Uterus (tissue), 4 donors: Measurements from ENCODE around the gene MAFB. TPM values are rescaled to one million over a fixed set of nuclear protein-coding genes. Genes with fewer than 3 reads are reported as not detected.

Source experiments
- DNase-seq, 2 donors: peaks; one replicate each; pipeline ENCODE4 v3.0.0-alpha.2; 2019 to 2020
- H3K27ac ChIP-seq, 2 donors: fragments of 200-600 bp; sonication (generic); 1 replicate in 1 of 2; 2 replicates in 1 of 2; pipeline ENCODE4 v1.5.1; 2016 to 2018
- H3K27me3 ChIP-seq, 2 donors: fragments of 200-600 bp; sonication (generic); one replicate each; pipeline ENCODE4 v1.5.1; 2018 to 2019; ENCODE audit warnings: control low read depth in 1 of 2
- H3K36me3 ChIP-seq, 2 donors: fragments of 200-600 bp; sonication (generic); one replicate each; pipeline ENCODE4 v1.5.1; 2019; ENCODE audit warnings: control low read depth in 1 of 2
- H3K4me1 ChIP-seq, 2 donors: fragments of 200-600 bp; sonication (generic); one replicate each; pipeline ENCODE4 v1.5.1; 2018 to 2019; ENCODE audit warnings: control low read depth in 1 of 2
- H3K4me3 ChIP-seq, 2 donors: fragments of 200-600 bp; sonication (generic); 1 replicate in 1 of 2; 2 replicates in 1 of 2; pipeline ENCODE4 v1.5.1; 2018 to 2019; ENCODE audit warnings: mild to moderate bottlenecking in 1 of 2
- H3K9me3 ChIP-seq, 2 donors: fragments of 200-600 bp; sonication (generic); one replicate each; pipeline ENCODE4 v1.5.1; 2019; ENCODE audit warnings: control low read depth in 1 of 2
- POLR2A ChIP-seq, 2 donors: fragments of 450-650 bp; IDR thresholded peaks; one replicate each; pipeline ENCODE4 v1.6.1; 2016; ENCODE audit warnings: antibody characterized with exemption in 2 of 2, mild to moderate bottlenecking in 1 of 2, moderate library complexity in 1 of 2
- intact Hi-C: fragments of 100-400 bp; cut with DNase I; formaldehyde crosslinking; loops from one replicate; pipeline ENCODE4 v1.15.1; 2023; ENCODE audit warnings: low total_unique reads
- total RNA-seq, 4 donors: library from RNA; depleted of rRNA in 3 of 4; stranded (reverse); fragments of >200 nt in 3 of 4; gene quantifications; one replicate each; pipeline versions ENCODE4 v1.1.0 to v1.2.4, GENCODE V29; 2014 to 2023
- TF ChIP-seq, protein P1 (sequence below), 4 experiments: fragments of 200-600 bp in 2 of 4; fragments of 450-650 bp in 2 of 4; sonication (generic) in 2 of 4; IDR thresholded peaks; one replicate each; pipeline ENCODE4 v1.5.1; 2016 to 2019; ENCODE audit warnings: antibody characterized with exemption in 4 of 4, mild to moderate bottlenecking in 2 of 4, moderate library complexity in 1 of 4
- donor health status: DM: yes; HTN: yes; CAD: no.

MAFB gene
- total RNA-seq, 4 donors from 2014 or later = 10.0 to 38.2 (median 19.0) TPM

DNA sequence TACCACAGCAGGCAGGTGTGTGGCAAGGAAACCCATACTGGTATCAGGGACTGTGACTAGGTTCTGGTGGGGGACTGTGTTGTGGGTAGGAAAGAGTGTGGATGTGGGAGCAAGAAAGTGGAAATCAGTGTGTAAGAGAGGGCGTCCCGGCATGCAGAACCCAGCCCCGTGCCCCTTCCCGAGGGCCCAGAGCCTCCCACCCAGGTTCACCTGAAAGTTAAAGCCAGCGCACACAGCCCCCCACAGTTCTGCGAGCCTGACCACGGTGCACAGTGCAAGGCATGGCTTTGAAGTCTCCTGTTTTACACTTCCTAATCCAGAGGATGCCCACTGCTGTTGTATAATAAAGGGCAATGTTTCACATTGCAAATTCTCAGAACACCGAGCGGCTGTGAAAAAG lies 22.7 kb downstream of the MAFB start:
- TF ChIP-seq, protein P1, sequence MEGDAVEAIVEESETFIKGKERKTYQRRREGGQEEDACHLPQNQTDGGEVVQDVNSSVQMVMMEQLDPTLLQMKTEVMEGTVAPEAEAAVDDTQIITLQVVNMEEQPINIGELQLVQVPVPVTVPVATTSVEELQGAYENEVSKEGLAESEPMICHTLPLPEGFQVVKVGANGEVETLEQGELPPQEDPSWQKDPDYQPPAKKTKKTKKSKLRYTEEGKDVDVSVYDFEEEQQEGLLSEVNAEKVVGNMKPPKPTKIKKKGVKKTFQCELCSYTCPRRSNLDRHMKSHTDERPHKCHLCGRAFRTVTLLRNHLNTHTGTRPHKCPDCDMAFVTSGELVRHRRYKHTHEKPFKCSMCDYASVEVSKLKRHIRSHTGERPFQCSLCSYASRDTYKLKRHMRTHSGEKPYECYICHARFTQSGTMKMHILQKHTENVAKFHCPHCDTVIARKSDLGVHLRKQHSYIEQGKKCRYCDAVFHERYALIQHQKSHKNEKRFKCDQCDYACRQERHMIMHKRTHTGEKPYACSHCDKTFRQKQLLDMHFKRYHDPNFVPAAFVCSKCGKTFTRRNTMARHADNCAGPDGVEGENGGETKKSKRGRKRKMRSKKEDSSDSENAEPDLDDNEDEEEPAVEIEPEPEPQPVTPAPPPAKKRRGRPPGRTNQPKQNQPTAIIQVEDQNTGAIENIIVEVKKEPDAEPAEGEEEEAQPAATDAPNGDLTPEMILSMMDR (IDR thresholded peaks at IDR 0.05) = no peak
- TF ChIP-seq POLR2A (IDR thresholded peaks at IDR 0.05) = no peak
- Histone ChIP-seq H3K9me3 (no peaks in the 10 kb centered on the region), H3K27me3 (no peaks in the 10 kb centered on the region), H3K4me3 (no peak overlapping the region), H3K27ac (no peak overlapping the region), H3K4me1 (no peaks in the 10 kb centered on the region), H3K36me3 (no peaks in the 10 kb centered on the region)
- DNase-seq = no peak
- intact Hi-C loops = no loop called here

DNA sequence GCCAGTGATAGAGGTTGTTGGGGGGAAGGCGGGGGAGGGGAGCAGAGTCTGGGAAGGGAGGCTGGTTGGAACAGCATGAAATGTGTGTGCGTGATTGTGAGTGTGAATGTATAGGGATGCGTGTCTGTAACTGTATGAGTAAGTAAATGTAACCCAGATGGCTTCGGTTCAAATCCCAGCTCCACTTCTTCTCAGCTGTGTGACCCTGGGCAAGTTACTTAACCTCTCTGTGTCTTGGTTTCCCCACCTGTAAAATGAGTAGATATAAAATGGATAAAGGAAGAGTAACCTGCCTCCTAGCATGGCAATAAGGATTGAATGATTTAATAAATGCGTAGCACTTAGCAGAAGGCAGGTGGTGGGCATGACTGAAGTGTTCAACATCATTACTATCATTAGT lies 24.1 kb downstream of the MAFB start:
- Histone ChIP-seq H3K27me3 (no peaks in the 10 kb centered on the region), H3K9me3 (no peaks in the 10 kb centered on the region), H3K36me3 (no peaks in the 10 kb centered on the region), H3K27ac (no peak overlapping the region), H3K4me1 (no peaks in the 10 kb centered on the region), H3K4me3 (no peak overlapping the region)
- no peak for TF ChIP-seq POLR2A (IDR thresholded peaks at IDR 0.05)
- TF ChIP-seq, protein P1 (IDR thresholded peaks at IDR 0.05) = no peak
- DNase-seq = no peak
- intact Hi-C loops = no loop called here

GRCh38 chr20:40663991-40664880 lies 24.8 kb downstream of the MAFB start:
- no peak for TF ChIP-seq POLR2A (IDR thresholded peaks at IDR 0.05)
- TF ChIP-seq, protein P1 (IDR thresholded peaks at IDR 0.05) = no peak
- intact Hi-C loops = no loop called here

GRCh38 chr20:40663304-40663790 lies 25.7 kb downstream of the MAFB start:
- no peak overlapping the region for H3K27ac ChIP-seq
- no peaks in the 10 kb centered on the region for H3K27me3 ChIP-seq
- H3K4me1 ChIP-seq = no peaks in the 10 kb centered on the region
- intact Hi-C loops = no loop called here
- DNase-seq = no peak
- no peak overlapping the region for H3K4me3 ChIP-seq
- H3K9me3 ChIP-seq = no peaks in the 10 kb centered on the region
- no peaks in the 10 kb centered on the region for H3K36me3 ChIP-seq
- no peak for TF ChIP-seq POLR2A (IDR thresholded peaks at IDR 0.05)
- TF ChIP-seq, protein P1 (IDR thresholded peaks at IDR 0.05) = no peak

More at GRCh38 chr20:40663991-40664880, 24.8 kb downstream of the MAFB start:
- Histone ChIP-seq H3K4me3 (no peak overlapping the region), H3K36me3 (no peaks in the 10 kb centered on the region), H3K27ac (no peak overlapping the region), H3K4me1 (no peaks in the 10 kb centered on the region), H3K9me3 (no peaks in the 10 kb centered on the region), H3K27me3 (no peaks in the 10 kb centered on the region)
- no peak for DNase-seq

DNA sequence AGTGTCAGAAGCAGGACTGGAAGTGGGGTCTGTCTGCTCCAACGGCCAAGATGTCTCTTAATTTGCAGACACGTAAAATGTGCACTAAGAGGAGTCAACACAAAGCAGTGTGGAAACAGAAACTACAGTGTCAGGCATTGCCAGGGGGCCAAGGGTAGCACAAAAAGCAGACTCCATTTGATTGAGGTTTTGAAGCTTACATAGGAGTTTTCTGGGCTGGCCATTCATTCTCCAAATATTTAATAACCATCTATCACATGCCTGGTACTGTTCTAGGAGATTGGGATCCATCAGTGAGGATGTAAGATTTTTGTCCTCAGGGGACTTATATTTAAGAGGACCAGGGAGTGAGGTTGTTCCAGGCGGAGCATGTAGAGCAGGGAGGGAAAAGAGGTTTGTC lies 29.5 kb downstream of the MAFB start:
- TF ChIP-seq POLR2A (IDR thresholded peaks at IDR 0.05) = no peak
- TF ChIP-seq, protein P1 (IDR thresholded peaks at IDR 0.05) = no peak
- Histone ChIP-seq H3K4me3 (no peak overlapping the region), H3K36me3 (no peaks in the 10 kb centered on the region), H3K27me3 (no peaks in the 10 kb centered on the region), H3K9me3 (no peaks in the 10 kb centered on the region), H3K4me1 (no peaks in the 10 kb centered on the region), H3K27ac (no peak overlapping the region)
- no peak for DNase-seq
- intact Hi-C loops = no loop called here
